Endothelial cell of umbilical vein (primary cell): ENCODE data around the gene TRAPPC11.

Source experiments
- CTCF ChIP-seq, 2 donors: IDR thresholded peaks; 1 replicate in 1 of 2; 2 replicates in 1 of 2; pipeline ENCODE4 v1.5.1; 2011; ENCODE audit warnings: low read length in 2 of 2, mild to moderate bottlenecking in 2 of 2, moderate library complexity in 2 of 2, control low read depth in 1 of 2, inconsistent platforms in 1 of 2, low read depth in 1 of 2; ENCODE audit not compliant: insufficient read depth in 1 of 2; ENCODE audit errors: extremely low read depth in 1 of 2
- EZH2 ChIP-seq: IDR thresholded peaks from 2 replicates; pipeline ENCODE4 v1.6.1; 2012; ENCODE audit warnings: borderline replicate concordance, low read depth, mild to moderate bottlenecking, moderate library complexity, low read length, inconsistent platforms; ENCODE audit not compliant: severe bottlenecking
- JUN ChIP-seq: IDR thresholded peaks from 2 replicates; pipeline ENCODE4 v1.6.1; 2011; ENCODE audit warnings: borderline replicate concordance, low read depth; ENCODE audit not compliant: insufficient read length, insufficient read depth
- MAX ChIP-seq: IDR thresholded peaks from 2 replicates; pipeline ENCODE4 v1.6.1; 2011; ENCODE audit not compliant: insufficient read depth, insufficient read length
- POLR2A ChIP-seq: IDR thresholded peaks from 2 replicates; pipeline ENCODE4 v1.6.1; 2012; ENCODE audit warnings: low read depth, mild to moderate bottlenecking, control low read depth, low read length
- POLR2AphosphoS5 ChIP-seq: IDR thresholded peaks from 2 replicates; pipeline ENCODE4 v1.6.1; 2012; ENCODE audit warnings: low read depth, mild to moderate bottlenecking, control low read depth, low read length, moderate library complexity; ENCODE audit not compliant: insufficient read depth

- no peak for TF ChIP-seq JUN
- TF ChIP-seq CTCF (IDR thresholded peaks at IDR 0.05; ENCODE audit: extremely low read depth in 1 of 2, insufficient read depth in 1 of 2, low read depth in 1 of 2, low read length in 2 of 2): no peak
- TF ChIP-seq POLR2A: no peak
- no peak for TF ChIP-seq MAX
- no peak for TF ChIP-seq EZH2
- TF ChIP-seq POLR2AphosphoS5: no peak
These were observed 47.8 kb upstream of the TRAPPC11 start for GRCh38 chr4:183611210-183611830.
